Fibroblast of mammary gland (primary cell): ENCODE results near the gene REC114.
"Not testable (repeated sequence)": the region's sequence is repeated elsewhere in the genome, so short reads cannot be mapped to it uniquely, and the experiment has no call there.

ENCODE experiments used
- DNase-seq: peaks from one replicate; pipeline ENCODE4 v3.0.0-alpha.2; 2010; ENCODE audit warnings: low read depth
- H3K4me3 ChIP-seq: 2 replicates; pipeline ENCODE4 v1.5.1; 2011; ENCODE audit warnings: low read depth, mild to moderate bottlenecking, low read length, moderate library complexity; ENCODE audit not compliant: control insufficient read depth
- TF ChIP-seq, protein P1 (sequence below): conservative IDR thresholded peaks from 2 replicates; pipeline ENCODE4 v1.5.1; 2011; ENCODE audit warnings: low read depth, low read length, inconsistent platforms; ENCODE audit not compliant: control insufficient read depth, insufficient read depth

Gene REC114

DNA sequence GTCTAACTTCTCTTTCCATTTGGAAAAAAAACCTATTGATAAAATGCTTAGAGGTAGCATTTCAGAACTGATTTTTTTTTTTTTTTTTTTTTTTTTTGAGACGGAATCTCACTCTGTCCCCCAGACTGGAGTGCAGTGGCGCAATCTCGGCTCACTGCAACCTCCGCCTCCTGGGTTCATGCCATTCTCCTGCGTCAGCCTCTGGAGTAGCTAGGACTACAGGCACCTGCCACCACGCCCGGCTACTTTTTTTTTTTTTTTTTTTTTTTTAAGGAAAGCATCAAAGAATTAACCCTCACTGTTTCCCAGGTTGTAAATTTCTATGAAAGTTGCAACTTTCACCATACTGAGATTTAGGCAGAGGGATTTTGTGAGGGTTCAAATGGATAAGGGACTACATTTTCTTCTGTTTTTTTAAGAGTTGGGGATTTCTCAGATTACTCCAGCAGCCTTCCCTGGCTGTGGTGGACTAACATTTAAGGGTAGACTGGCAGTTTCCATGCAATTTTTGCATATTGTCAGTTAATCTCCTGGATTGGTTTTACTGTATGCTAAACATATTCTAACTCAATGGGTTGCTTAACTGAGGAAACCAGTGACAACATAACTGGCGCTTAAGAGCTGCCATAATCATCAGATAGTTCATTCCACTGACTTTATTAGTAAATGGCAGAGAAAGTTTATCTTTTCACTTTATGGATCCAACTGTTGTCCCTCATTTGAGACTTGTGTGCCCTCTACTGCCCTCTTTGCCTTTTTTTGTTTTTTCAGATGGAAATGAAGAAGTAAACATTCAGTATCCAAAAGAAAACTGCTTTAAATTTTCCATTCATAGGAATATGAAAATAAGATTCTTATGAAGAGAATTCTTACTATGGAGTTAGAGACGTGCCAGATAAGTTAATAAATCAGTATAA lies 96.5 kb downstream of the REC114 start:
- no peak overlapping the region for H3K4me3 ChIP-seq
- no peak for DNase-seq
- TF ChIP-seq, protein P1, sequence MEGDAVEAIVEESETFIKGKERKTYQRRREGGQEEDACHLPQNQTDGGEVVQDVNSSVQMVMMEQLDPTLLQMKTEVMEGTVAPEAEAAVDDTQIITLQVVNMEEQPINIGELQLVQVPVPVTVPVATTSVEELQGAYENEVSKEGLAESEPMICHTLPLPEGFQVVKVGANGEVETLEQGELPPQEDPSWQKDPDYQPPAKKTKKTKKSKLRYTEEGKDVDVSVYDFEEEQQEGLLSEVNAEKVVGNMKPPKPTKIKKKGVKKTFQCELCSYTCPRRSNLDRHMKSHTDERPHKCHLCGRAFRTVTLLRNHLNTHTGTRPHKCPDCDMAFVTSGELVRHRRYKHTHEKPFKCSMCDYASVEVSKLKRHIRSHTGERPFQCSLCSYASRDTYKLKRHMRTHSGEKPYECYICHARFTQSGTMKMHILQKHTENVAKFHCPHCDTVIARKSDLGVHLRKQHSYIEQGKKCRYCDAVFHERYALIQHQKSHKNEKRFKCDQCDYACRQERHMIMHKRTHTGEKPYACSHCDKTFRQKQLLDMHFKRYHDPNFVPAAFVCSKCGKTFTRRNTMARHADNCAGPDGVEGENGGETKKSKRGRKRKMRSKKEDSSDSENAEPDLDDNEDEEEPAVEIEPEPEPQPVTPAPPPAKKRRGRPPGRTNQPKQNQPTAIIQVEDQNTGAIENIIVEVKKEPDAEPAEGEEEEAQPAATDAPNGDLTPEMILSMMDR, result no peak

DNA sequence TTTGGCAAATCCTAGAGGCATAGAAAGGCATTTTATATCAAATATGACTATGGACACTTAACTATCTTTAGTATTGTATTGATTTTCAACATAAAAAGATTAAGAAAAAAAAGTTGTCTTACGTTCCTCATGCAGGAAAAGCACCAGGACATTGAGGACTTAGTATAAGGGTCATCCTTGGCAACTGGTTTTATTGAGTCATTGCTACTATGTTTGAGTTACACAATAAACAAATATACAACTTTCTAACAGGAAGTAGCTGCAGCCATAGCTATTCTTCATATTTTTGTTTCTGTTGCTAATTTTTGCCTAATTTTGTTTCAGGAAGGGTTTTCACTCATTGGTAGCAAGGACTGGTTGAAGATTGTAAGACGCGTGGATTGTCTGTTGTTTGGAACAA lies 97.2 kb downstream of the REC114 start:
- no peak overlapping the region for H3K4me3 ChIP-seq
- DNase-seq, result peak; percentile 42
- TF ChIP-seq, protein P1, result no peak

DNA sequence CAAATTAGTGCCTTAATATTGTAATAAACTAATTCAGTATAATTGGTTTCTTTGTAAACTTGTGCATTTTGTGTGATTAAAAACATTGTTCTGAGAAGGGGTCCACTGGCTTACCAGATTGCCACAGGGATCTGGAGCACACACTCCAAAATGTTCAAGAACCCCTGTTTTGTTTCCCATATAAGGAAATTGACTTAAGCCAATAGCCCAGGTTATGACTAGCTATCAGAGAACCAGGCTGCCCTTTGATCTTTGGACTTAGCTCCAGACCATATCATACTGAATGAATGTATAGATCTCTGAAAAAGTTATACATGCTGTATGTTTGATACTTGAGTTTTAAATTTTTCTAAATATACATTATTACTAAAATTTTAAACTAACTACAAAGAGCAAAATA lies 98.5 kb downstream of the REC114 start:
- DNase-seq, result no peak
- TF ChIP-seq, protein P1, result no peak
- no peak overlapping the region for H3K4me3 ChIP-seq

DNA sequence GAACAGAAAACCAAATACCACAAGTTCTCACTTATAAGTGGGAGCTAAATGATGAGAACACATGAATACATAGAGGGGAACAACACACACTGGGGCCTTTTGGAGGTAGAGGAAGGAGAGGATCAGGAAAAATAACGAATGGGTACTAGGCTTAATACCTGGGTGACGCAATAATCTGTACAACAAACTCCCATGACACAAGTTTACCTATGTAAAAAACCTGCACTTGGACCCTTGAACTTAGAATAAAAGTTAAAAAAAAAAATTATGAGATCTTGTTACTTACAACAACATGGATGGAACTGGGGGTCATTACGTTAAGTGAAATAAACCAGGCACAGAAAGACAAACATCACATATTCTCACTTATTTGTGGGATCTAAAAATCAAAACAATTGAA lies 106.0 kb downstream of the REC114 start:
- not testable (repeated sequence) for H3K4me3 ChIP-seq, DNase-seq

DNA sequence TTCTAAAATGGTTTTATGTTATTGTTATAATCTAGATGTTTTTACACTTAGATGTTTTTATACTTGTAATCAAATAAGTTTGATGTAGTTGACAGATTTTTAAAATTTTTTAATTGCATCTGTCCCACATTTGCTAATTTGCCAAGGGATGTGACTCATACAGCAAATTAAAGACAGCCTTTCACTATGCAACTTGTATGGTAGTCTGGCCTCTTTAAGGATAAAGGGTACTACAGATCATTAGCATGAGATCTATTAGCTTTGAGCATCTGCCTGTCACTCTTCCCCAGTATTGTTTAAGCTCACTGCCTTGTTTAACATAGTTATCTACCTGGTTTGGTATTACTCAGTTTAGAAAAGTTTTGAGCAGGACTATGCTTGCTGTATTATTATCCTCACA lies 107.2 kb downstream of the REC114 start:
- DNase-seq, result peak; percentile 18
- no peak overlapping the region for H3K4me3 ChIP-seq
- TF ChIP-seq, protein P1, result no peak

DNA sequence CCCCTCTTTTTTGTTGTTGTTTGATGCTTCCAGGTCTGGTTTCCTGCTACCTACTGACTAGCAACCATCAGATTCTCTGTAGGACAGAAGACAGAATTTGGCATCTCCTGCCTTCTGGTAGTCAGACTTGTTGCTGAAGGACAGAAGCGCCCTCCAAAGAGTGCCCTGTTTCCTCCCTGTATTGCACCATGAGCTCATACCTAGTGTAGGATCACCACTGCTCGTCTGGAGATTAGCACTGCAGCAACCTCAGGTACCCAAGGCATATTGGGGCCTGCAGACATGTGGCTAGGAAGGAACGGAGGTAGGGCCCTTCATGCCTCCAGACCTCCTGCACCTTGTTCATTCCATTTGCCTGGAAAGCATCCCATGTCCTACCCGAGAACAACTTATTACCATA lies 112.1 kb downstream of the REC114 start:
- DNase-seq, result no peak
- no peak overlapping the region for H3K4me3 ChIP-seq
- TF ChIP-seq, protein P1, result no peak

DNA sequence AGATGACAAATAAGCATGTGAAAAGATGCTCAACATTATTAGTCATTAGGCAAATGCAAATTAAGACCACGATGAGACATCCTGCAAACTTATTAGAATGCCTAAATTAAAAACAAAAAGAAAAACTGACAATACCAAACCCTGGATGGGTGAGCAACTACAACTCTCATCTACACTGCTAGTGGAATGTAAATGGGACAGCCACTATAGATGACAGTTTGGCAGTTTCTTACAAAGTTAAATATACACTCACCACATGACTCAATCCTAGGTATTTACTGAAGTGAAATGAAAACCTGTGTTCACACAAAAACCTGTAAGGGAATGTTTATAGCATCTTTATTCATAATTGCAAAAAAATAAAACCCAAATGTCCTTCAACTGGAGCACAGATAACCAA lies 115.6 kb downstream of the REC114 start:
- TF ChIP-seq, protein P1, result no peak
- H3K4me3 ChIP-seq, result no peak overlapping the region
- peak; percentile 26 for DNase-seq
